CD4-positive, alpha-beta T cell treated with Interleukin-1 beta for 1 hour (primary cell): ENCODE measurements around the gene RNF126.
A peak's percentile ranks its signal among the peaks of the same experiment; 100 is the strongest.
"Not testable (repeated sequence)": the region's sequence is repeated elsewhere in the genome, so short reads cannot be mapped to it uniquely, and the experiment has no call there.

ENCODE experiments used
- DNase-seq, 2 donors: peaks; one replicate each; pipeline ENCODE4 v3.0.0-alpha.2; 2020 to 2022

The RNF126 gene

GRCh38 chr19:685454-685931, 22.5 kb upstream of the RNF126 start:
- no peak for DNase-seq

- no peak for DNase-seq
These were observed 19.8 kb upstream of the RNF126 start for GRCh38 chr19:682678-683320.

GRCh38 chr19:681029-682019, 18.3 kb upstream of the RNF126 start:
- peak in 1 of 2 donors; percentile 65 for DNase-seq

- peak; percentile 100 for DNase-seq
These were observed 17.4 kb upstream of the RNF126 start for GRCh38 chr19:680287-681028.

GRCh38 chr19:679418-680286, 16.6 kb upstream of the RNF126 start:
- DNase-seq = peak; percentile 18 to 55

- no peak for DNase-seq
These were observed 15.9 kb upstream of the RNF126 start for GRCh38 chr19:678791-679388.

GRCh38 chr19:677601-678436, 14.8 kb upstream of the RNF126 start:
- DNase-seq = no peak

- no peak for DNase-seq
These were observed 14.2 kb upstream of the RNF126 start for GRCh38 chr19:677201-677600.

- no peak for DNase-seq
These were observed 13.5 kb upstream of the RNF126 start, which contains the start of gene FSTL3 for GRCh38 chr19:676339-677105. TSS of gene FSTL3 (plus strand) at chr19:676392. CDS start at chr19:676424, 32 bp downstream.

GRCh38 chr19:676007-676338, 13.0 kb upstream of the RNF126 start:
- DNase-seq = no peak

- DNase-seq = no peak
These were observed 11.5 kb upstream of the RNF126 start for GRCh38 chr19:674282-675151.

GRCh38 chr19:670609-671075, 7.6 kb upstream of the RNF126 start:
- DNase-seq = no peak

- DNase-seq = not testable (repeated sequence)
These were observed 5.8 kb upstream of the RNF126 start for GRCh38 chr19:668675-669434.

GRCh38 chr19:666985-667573, 4.1 kb upstream of the RNF126 start:
- not testable (repeated sequence) for DNase-seq

- peak; percentile 82 to 87 for DNase-seq
These were observed 2.0 kb upstream of the RNF126 start for GRCh38 chr19:664913-665443.

GRCh38 chr19:663682-664117, 686 bp upstream of the RNF126 start:
- DNase-seq = no peak
